A549 treated with AZD9567 at 1 μM for 4 hours (cell line): ENCODE results near the gene FCN2. TPM values are rescaled to one million over a fixed set of nuclear protein-coding genes. Genes with fewer than 3 reads are reported as not detected.

Experiments used
- total RNA-seq: library from RNA; stranded (reverse); fragments of 200-300 nt; extraction: Qiagen RNA extraction; gene quantifications from 5 replicates; pipeline ENCODE4 v1.2.3, GENCODE V29; 2022; ENCODE audit not compliant: insufficient read depth

Gene FCN2
- total RNA-seq, result not detected in 5 replicates

DNA sequence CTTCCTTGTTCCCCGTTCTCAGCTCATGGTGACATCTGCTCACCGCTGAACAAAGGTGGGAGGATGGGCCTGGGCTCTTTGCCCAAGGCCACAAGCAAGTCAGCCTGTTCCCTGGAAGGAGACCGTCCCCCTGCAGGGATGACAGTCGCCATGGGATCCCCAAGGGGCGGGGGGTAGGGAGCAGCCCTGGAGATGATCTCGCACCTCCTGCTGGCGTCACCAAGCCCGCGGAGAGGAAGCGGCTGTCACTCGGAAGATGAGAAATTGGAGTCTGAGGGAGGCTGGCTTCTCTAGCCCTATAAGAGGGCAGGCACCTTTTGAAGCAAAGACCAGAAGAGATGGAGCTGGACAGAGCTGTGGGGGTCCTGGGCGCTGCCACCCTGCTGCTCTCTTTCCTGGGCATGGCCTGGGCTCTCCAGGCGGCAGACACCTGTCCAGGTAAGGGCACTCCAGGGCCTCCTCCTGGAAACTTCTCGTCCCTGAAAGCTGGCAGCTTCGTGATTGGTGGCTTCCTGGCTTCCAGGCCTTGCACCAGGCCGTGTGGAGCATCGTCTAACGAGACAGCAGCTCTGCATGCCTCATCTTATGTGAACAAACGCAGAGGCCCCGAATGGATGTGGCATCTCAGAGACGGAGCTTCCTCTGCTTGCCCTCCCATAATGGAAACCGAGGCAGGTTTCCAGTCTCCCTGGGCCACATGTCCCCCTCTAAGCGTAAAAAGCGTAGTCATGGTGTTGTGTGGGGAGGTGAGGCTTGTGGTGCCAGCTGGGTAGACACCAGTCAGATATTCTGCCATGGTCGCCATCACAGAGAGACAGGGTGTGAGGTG, at the start of gene FCN2:
FCN2 (plus strand) TSS at position 327 of the 829 bp plus-strand sequence; CDS start at position 339, 12 bp downstream.

DNA sequence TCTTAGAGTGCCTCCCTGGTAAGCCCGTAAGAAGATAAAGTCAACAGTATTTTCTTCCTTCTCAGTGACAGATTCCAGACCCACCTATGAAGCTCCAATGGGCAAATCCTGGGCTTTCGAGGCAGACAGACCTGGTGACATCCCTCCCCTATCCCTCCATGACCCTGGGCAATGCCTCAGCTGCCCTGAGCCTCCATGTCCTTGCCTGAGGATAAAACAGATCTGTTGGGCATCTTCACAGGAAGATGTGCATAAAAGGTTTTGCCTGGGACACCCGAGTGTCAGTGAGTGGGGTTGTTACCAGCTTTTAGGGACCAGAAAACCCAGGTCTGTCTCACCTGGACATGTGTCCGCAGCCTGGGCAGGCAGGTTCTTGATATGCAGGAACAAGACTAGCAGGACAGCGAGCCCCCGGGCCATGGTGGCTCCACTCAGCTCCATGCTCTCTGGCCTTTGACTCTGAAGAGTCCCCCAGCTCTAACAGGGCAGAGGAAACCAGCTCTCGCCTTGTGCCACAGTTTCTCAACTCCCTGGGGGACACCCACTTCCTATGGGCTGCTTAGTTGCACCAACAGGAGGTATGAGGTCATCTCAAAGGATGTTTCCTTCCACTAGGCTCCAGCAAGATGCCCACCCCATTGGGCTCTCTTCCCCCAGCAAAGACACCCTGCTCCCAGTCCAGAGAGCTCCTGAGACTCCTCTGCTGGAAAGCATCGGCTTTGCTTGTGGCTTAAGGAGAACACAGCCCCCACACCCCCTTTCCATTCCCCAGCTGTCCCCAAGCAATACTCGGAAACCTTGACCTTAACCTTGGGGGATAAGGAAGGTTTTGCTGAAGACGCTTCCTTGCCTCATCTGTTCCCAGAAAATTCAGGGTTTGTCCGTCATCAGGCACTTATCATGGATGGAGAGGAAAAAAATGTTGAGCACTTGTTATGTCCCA, 37.1 kb downstream of the FCN2 start, which contains the start of gene FCN1:
FCN1 (minus strand) TSS at position 482 of the 943 bp plus-strand sequence; CDS start at position 441, 41 bp downstream.

Other genes starting within 250 kb of the FCN2 start
- 29.9 to 47.7 TPM (median 36.6 TPM) in 5 replicates for gene COL5A1, start 239.0 kb upstream of the FCN2 start, total RNA-seq
- not detected in 5 replicates for gene FCN1, start 37.1 kb downstream of the FCN2 start, total RNA-seq
- gene OLFM1, start 206.9 kb downstream of the FCN2 start, total RNA-seq, result 7.1 to 9.7 TPM (median 9.5 TPM) in 5 replicates